ENCODE data around the gene HTRA1. TPM values are rescaled to one million over a fixed set of nuclear protein-coding genes. Genes with fewer than 3 reads are reported as not detected.

HTRA1 gene
- total RNA-seq, 1 experiment from 2014 or later, result 0.39 TPM

DNA sequence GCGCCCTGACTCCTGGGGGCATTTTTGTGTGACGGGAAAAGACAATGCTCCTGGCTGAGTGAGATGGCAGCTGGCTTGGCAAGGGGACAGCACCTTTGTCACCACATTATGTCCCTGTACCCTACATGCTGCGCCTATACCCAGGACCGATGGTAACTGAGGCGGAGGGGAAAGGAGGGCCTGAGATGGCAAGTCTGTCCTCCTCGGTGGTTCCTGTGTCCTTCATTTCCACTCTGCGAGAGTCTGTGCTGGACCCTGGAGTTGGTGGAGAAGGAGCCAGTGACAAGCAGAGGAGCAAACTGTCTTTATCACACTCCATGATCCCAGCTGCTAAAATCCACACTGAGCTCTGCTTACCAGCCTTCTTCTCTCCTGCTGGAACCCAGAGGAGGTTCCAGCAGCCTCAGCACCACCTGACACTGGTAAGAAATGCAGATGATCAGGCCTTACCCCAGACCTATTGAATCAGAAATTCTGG lies 6.7 kb upstream of the HTRA1 start, which contains the start of gene ARMS2:
Gene ARMS2 (plus strand): TSS at position 51 of the 478 bp plus-strand sequence. CDS start 75 bp downstream, at position 126.
- no peak for ATAC-seq
- ChIA-PET CTCF (interaction anchor here (1.0 to 1.2 kb wide), 2 partner anchors 20 to 111 kb away, joined by 3 to 4 read pairs; no protein-coding TSS in a partner anchor), POLR2A (no interaction called here)

More for the DNA sequence above, 6.7 kb upstream of the HTRA1 start, which contains the start of gene ARMS2:
- Histone ChIP-seq H3K79me2 (ENCODE audit: insufficient read depth, low read length) (no peaks in the 10 kb centered on the region), H3K4me3 (replicated peaks in 1 of 2; ENCODE audit: low read depth in 1 of 2, low read length in 2 of 2) (no peak within 1 kb of the TSS), H2AFZ (ENCODE audit: low read depth, low read length, poor library complexity, severe bottlenecking) (no peak within 1 kb of the TSS), H3K9ac (ENCODE audit: low read length) (no peak within 1 kb of the TSS), H3K9me2 (ENCODE audit: insufficient read depth) (no peaks in the 10 kb centered on the region), H3K4me1 (ENCODE audit: control insufficient read depth in 1 of 2, insufficient read depth in 2 of 2, low read length in 2 of 2) (no peaks in the 10 kb centered on the region), H3K36me3 (ENCODE audit: control insufficient read depth in 1 of 2, insufficient read depth in 2 of 2, low read length in 2 of 2) (no peaks in the 10 kb centered on the region), H3K27ac (ENCODE audit: low read depth, low read length) (no peak within 1 kb of the TSS), H3K27me3 (ENCODE audit: insufficient read depth, low read length) (no peaks in the 10 kb centered on the region), H4K20me1 (ENCODE audit: insufficient read depth) (no peaks in the 10 kb centered on the region), H3K9me3 (ENCODE audit: control insufficient read depth in 1 of 2, insufficient read depth in 1 of 2, low read depth in 1 of 2, low read length in 2 of 2) (no peaks in the 10 kb centered on the region), H3K4me2 (ENCODE audit: low read length) (no peak within 1 kb of the TSS)
- intact Hi-C loops (cut with micrococcal nuclease), result no loop called here
- no peak for DNase-seq (ENCODE audit: low read depth, low spot score)
- RAD21 ChIA-PET (ENCODE audit: low non-redundant PET in 1 of 2, low total read pairs in 2 of 2, uncharacterized antibody in 2 of 2, unreplicated experiment in 2 of 2), result no interaction called here
- TF ChIP-seq, protein P1, sequence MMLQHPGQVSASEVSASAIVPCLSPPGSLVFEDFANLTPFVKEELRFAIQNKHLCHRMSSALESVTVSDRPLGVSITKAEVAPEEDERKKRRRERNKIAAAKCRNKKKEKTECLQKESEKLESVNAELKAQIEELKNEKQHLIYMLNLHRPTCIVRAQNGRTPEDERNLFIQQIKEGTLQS (IDR thresholded peaks at IDR 0.05), result no peak
- no peak for TF ChIP-seq EZH2 (IDR thresholded peaks at IDR 0.05)
- TF ChIP-seq CEBPB (IDR thresholded peaks at IDR 0.05; ENCODE audit: low read depth), result no peak
- TF ChIP-seq ZNF274 (IDR thresholded peaks at IDR 0.05; ENCODE audit: low read depth, low read length), result no peak
- TF ChIP-seq REST (IDR thresholded peaks at IDR 0.05; ENCODE audit: low read depth), result no peak
- TF ChIP-seq ELF1 (IDR thresholded peaks at IDR 0.05; ENCODE audit: borderline replicate concordance, low read depth), result no peak
- no peak for TF ChIP-seq CTCF (IDR thresholded peaks at IDR 0.05 in 2 of 3, conservative IDR thresholded peaks at IDR 0.05 in 1 of 3; ENCODE audit: borderline replicate concordance in 1 of 3, insufficient read depth in 1 of 3, low read depth in 2 of 3, low read length in 2 of 3)
- TF ChIP-seq, protein P2, sequence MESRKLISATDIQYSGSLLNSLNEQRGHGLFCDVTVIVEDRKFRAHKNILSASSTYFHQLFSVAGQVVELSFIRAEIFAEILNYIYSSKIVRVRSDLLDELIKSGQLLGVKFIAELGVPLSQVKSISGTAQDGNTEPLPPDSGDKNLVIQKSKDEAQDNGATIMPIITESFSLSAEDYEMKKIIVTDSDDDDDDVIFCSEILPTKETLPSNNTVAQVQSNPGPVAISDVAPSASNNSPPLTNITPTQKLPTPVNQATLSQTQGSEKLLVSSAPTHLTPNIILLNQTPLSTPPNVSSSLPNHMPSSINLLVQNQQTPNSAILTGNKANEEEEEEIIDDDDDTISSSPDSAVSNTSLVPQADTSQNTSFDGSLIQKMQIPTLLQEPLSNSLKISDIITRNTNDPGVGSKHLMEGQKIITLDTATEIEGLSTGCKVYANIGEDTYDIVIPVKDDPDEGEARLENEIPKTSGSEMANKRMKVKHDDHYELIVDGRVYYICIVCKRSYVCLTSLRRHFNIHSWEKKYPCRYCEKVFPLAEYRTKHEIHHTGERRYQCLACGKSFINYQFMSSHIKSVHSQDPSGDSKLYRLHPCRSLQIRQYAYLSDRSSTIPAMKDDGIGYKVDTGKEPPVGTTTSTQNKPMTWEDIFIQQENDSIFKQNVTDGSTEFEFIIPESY (IDR thresholded peaks at IDR 0.05; ENCODE audit: extremely low read depth, insufficient replicate concordance, low read length), result no peak
- no peak for TF ChIP-seq CBX3 (IDR thresholded peaks at IDR 0.05; ENCODE audit: low read depth)
- TF ChIP-seq POLR2AphosphoS5 (IDR thresholded peaks at IDR 0.05; ENCODE audit: low read depth, low read length), result no peak
- TF ChIP-seq POLR2A (IDR thresholded peaks at IDR 0.05; ENCODE audit: borderline replicate concordance, extremely low read depth, insufficient read depth, insufficient read length), result no peak
- BruUV-seq (replicated peaks), result no TSS peak
